HG02678 (cell line): ENCODE measurements around the gene ADAMTS2.

ENCODE experiments used
- ATAC-seq: cut with Tn5 transposase; IDR thresholded peaks from one replicate; pipeline ENCODE4 v1.9.1; 2021; ENCODE audit warnings: mild to moderate bottlenecking, moderate library complexity; ENCODE audit not compliant: unreplicated experiment

The ADAMTS2 gene

GRCh38 chr5:179168664-179169063 lies 176.6 kb downstream of the ADAMTS2 start:
- ATAC-seq = no peak

- no peak for ATAC-seq
Measured at GRCh38 chr5:179167871-179168451, 177.3 kb downstream of the ADAMTS2 start.

GRCh38 chr5:179166886-179167841 lies 178.1 kb downstream of the ADAMTS2 start:
- ATAC-seq = peak; percentile 77

GRCh38 chr5:179166171-179166885 lies 178.9 kb downstream of the ADAMTS2 start:
- no peak for ATAC-seq

GRCh38 chr5:179165421-179166170 lies 179.7 kb downstream of the ADAMTS2 start:
- no peak for ATAC-seq

GRCh38 chr5:179164331-179165311 lies 180.6 kb downstream of the ADAMTS2 start:
- ATAC-seq = no peak

- ATAC-seq = no peak
Measured at GRCh38 chr5:179163236-179164155, 181.8 kb downstream of the ADAMTS2 start.

- ATAC-seq = no peak
Measured at GRCh38 chr5:179162351-179163235, 182.7 kb downstream of the ADAMTS2 start.

GRCh38 chr5:179161901-179162300 lies 183.4 kb downstream of the ADAMTS2 start:
- no peak for ATAC-seq

GRCh38 chr5:179160584-179160983 lies 184.7 kb downstream of the ADAMTS2 start:
- ATAC-seq = no peak

- ATAC-seq = no peak
Measured at GRCh38 chr5:179158556-179158955, 186.7 kb downstream of the ADAMTS2 start.

- ATAC-seq = no peak
Measured at GRCh38 chr5:179154991-179155955, 190.0 kb downstream of the ADAMTS2 start.

- no peak for ATAC-seq
Measured at GRCh38 chr5:179154346-179154990, 190.8 kb downstream of the ADAMTS2 start.

- ATAC-seq = no peak
Measured at GRCh38 chr5:179153921-179154345, 191.3 kb downstream of the ADAMTS2 start.

GRCh38 chr5:179153341-179153901 lies 191.8 kb downstream of the ADAMTS2 start:
- no peak for ATAC-seq

GRCh38 chr5:179152941-179153340 lies 192.3 kb downstream of the ADAMTS2 start:
- no peak for ATAC-seq
